SKM-1 (cell line): ENCODE results near the gene FRMD5.

Experiments
- DNase-seq: peaks from one replicate; lab custom pipeline; 2025; ENCODE audit not compliant: unreplicated experiment; lab: John Stamatoyannopoulos, UW

The FRMD5 gene

DNA sequence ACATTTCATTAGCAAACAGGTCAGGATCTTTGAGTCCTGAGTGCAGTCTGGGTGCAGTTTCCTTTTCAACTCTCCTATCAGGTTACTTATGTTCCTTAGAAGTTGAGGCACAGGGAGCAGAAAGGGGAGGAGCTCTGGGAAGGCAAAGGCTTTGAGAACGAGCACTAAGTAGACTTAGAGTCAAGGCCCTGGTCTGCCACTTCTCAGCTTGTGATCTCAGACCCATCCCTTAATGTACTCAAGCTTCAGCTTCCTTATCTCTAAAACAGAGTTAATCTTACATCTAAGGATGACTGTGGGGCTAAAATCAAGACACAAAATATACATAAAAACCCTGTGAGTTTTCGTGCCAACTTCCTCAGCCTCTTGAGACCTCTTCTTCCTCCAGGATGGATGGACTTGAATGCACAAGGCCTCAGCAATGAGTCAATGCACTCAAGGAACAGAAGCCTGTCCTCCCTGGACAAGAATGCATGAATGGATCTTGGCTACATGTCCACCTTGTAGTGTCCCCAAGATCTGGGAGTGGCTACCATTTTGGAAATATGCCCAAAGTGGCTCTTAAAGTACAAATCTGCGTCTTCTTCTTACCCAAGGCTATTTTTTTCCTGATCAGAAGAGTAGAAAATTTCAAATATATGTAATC, 263.2 kb downstream of the FRMD5 start:
- no peak for DNase-seq

DNA sequence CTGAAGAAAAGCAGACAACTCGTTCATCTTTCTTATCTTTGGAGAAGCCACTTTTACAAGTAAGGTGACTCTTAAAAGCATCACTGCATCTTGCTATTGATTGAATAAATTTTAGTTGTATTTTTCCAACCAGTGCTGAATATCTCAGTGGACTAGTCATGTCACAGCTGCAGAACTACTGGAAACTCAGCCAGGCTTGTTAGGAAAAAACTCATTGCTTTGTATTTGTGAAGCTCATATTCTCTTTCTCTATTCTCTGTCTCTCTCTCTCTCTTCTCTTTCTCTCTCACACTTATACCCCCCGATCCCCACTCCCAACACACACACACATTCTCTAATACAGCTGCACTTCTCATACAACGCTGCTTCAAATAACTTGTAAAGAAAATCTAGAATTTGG, 264.0 kb downstream of the FRMD5 start:
- DNase-seq = no peak

DNA sequence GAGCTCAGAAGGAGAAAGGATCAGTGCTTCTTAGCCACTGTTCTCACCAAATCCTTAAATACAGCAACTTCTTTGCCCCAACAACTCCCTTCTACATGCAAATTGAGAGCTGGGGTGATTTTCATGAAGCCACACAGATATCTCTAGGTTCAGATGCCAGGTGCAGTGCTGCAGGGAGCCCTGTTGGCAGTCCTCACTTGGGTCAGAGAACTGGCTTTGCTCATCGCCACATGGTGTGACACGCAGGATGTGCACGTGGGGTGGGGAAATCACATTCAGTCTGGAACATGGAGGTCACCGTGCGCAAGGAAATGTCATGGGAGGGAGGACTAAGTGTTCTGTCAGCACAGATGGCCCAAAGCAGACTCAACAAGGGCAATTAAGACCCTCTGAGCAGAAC, 264.5 kb downstream of the FRMD5 start:
- no peak for DNase-seq

DNA sequence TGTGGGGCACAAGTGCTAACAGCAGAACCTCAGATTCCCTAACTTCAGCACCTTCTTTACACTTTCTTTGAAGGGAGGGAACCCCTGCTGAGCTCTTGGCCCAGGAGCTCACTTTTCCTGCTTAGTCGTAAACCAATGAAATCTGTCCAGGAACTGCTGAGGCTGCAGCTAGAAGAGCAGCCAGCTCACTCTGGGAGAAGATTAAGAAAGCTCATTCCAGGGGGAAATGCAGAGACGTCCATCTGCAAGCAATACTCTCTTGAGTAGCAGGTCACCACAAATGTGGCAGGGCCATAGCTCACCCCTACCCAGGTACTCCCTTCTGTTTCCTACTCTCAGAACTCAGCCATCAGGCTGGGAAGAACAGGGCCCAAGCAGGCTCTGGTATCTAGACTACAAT, 265.0 kb downstream of the FRMD5 start:
- no peak for DNase-seq

DNA sequence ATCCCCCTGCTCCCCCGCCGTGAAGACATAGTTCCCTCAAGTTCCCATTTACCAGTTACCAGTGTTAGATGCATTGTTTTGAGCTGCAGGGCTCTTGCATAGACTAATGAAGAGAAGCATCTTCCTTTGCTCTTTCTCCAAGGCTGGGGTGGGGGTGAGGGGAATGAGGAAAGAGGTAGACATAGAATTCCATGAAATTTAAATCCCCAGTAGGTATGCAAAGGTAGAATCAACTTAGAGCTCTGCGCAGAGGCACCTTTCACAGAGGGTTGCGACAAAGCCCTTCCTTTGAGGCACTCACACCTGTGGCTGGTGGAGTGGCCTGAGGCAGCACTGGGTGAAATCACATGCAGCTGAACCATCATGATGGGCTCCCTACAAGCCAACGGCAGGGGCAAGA, 266.9 kb downstream of the FRMD5 start:
- no peak for DNase-seq

DNA sequence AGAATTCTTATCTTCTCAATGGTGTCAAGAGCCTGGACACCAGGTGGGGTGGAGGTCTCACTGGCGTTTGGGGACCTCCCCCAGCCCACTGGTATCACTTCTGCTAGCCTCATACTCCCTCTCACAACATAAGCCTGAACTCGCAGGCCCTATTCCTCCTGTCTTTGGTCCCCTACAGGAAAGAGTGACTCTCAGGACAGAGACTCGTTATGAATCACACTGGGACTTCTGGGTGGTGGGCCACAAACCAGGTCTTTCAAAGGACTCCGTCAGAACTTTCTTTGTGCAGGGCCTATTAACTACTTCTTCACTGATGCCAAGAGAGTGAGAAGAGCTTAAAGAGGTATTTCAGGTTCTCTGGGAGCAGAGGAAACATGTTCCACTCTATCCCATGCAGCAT, 267.9 kb downstream of the FRMD5 start:
- no peak for DNase-seq

DNA sequence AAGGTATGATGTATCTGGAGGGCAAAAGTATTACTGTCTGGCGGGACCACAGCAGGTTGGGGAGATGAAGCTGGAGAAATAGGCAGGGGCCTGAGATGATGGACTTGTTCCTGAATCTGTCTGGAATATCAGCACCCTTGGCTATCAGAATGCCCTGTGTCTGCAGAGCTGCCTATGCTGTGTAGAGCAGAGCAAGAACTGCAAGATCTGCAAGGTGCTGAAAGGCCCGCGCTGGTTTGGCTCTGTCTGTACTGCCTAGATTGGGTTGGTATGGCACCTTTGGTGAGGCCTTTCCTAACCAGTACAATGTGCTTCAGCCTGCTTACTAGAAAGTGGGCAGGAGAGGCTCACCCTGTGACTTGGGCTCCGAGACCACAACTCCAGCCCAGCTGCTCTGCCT, 271.5 kb downstream of the FRMD5 start:
- DNase-seq = no peak

DNA sequence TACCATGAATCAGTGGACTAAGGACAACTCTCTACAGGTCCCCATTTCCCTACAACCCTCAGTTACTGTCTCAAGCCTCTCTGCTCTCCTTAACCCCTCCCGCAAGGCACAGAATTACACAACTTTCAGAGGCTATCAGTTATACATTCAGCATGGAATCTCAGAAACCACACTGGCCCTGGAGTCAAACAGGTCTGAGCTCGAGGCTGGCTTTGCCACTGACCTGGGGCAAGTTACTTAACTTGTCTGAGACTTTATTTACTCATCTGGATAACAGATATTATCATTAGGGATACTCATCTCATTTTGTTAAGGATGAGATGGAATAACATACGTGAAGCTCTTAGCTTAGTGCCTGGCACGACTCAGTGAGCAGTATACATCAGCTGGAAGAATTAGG, 273.1 kb downstream of the FRMD5 start:
- no peak for DNase-seq

DNA sequence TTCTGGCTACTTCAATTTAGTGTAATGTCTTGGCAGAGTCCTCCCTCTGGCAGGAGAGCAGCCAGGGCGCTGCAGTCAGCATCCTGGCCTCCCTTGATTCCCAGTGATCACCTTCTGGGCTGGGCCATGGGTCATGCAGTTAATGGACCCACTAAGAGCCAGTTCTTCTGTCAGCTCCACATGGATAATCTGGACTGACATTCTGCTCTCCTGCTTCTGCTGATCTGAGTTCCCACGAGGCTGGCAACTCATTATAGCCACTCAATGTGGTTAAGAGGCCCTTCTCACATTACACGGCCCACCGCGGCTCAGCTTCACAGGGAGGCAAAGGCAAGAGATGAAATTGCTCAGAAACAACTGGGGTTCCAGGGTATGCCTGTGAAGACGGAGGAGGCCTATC, 274.3 kb downstream of the FRMD5 start:
- no peak for DNase-seq

DNA sequence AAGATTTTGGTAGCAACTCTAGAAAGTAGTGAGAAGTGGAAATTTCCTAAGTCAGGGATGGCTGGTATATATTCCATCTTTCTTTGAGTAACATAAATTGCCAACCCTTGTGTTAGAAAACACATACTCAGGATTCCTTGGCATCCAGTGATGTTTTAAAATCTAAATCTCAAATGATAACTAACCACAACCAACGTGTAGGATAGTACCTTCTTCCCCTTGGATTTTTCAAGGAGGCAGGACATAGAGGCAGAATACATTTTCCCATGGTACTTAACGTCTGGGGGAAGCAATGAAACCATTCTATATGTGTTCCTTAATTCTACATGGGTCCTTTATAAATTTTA, 274.8 kb downstream of the FRMD5 start:
- DNase-seq = no peak

DNA sequence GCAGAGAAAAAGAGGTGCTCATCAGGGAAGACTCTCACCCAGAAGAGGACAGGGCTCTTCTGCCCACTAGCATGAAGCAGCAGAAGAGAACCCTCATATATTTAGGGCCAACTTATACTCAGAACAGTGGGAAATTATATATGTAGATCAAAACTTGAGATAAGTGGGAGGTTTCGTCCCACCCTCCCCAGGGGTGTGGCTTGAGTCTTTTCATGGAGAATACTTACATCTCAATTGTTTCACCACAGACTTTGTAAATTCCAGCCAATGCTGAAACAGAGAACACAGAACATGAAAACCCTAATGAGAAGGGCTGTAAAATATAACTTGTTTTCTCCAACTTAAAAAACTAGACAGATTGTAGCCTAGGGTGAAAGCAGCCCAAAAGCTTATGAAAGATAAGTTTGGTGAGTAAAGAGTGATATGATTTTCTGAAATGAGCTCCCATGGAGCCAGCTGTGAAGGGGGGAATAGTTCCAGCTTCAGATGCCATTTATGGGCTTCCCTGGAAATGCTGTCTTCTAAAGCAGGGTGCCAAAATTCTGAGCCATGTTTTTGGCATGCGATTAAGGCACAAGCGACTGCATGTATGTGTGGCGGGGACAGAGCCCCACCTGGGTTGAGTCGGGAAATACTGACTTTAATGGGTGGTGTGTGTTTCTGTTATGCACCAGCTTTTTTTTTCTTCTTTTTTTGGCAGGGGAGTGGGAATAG, 275.4 kb downstream of the FRMD5 start:
- no peak for DNase-seq

DNA sequence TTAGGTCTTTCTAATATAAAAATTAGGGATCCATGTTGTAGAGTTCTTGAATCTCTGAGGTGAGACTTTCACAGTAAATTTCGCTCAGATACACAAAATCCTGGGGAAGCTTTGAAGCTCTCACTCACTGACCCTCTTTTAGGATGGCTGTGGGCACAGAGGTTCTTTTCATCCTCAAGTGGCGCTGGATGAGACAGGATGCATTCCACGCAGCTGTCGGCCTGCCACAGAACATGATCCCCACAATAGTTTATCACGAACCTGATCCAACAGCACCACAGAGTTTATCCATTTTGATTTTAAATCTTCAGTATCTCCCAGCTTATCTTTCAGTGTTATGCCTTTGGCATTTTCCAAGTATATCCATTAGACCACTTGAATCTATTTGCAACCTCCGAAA, 276.4 kb downstream of the FRMD5 start:
- no peak for DNase-seq

DNA sequence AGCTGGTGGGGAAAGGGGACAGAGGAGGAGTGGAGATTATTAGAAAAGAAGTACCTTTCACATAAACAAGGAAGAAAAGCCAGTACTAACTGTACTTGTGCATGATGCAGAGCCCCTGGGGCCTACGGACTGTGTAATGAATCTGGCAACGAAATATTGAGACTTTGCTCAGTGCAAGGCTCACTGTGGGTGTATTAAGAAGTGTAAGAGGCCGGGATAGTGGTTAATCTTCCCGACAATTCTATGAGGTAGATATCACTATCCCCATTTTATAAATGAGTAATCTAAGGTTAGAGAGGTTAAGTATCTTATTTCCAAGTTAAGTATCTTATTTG, 278.8 kb downstream of the FRMD5 start:
- no peak for DNase-seq

DNA sequence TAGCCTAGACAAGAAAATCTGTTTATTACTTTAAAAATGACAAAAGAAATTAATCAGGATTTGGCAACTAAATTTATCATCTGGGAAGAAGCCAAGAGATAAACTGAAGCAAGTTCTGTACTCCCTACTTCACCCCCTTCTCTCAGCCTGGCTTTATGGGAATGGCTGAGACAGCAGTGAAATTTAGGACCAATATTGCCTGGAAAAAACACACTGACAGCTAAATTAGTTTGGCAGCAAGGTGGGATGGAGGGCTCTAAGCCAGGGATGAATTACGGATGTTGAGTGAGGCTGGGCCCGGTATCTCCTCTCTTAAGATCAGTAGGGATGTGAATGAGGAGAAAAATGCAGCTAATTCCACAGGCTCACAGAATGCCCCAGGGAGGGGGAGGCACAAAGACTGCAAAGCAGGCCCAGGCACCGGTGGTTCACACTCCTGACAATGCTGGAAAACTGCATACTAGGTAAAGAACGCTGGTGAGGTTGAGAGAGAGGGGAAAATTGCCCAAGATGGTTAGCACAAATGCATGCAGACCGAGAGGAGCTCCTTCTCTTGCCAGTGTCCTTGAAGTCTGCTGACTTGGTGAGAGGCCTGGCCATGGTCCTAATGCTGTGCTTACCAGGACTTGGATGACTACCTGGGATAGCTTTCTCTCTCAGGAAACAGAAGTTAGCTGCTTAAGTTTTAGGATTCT, 279.3 kb downstream of the FRMD5 start:
- DNase-seq = no peak

DNA sequence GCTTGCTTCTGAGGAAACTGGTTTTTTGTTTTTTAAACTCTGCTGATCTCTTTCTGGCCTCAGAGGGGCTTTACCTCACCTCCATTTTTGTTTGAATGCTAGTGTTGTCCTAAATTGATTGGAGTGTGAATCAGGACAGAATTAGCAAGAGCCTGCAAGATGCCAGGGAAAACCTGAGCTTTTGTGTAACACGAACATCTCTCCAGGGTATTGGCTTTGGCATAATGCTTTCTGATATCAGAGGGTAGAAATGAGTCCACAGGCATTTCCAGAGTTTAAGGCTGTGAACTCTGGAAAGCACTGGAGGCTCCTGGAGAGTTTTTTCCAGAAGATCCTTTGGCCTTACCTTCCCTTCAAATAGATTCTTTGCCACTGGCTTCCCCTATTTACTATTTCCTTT, 281.1 kb downstream of the FRMD5 start:
- DNase-seq = no peak

DNA sequence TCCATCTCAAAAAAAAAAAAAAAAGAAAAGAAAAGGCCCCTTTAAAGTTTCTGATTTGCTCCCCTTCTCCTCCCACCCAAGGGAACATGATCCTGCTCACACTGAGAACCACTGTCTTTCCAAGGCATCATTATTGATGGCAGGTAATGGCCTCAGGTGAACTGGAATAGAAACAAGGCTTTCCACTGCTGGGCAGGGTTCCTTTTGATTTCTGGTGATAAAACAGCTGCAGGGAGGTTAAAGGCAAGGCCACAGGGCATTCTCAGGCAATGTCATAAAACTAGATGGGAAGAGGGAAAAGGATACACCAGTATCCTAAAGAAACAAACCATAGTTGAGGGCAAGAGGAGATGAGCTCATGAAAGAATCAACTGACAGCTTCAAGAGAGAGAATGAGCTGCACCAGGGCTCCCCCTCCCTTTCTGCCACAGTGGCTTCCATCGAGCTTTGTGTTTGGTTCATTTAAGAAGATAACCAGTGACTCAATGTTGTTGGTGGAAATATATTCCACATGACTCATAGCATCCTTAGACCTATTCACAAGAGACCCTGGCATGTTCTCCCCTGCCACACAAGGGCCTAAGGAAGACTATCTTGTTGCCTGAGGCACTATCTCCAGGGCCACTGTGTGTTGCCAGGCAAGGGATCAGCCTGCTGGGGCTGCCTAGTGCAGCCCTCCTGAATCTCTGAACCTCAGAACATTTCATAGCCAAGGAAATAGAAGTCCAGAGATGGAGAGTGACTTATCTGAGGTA, 281.9 kb downstream of the FRMD5 start:
- no peak for DNase-seq

DNA sequence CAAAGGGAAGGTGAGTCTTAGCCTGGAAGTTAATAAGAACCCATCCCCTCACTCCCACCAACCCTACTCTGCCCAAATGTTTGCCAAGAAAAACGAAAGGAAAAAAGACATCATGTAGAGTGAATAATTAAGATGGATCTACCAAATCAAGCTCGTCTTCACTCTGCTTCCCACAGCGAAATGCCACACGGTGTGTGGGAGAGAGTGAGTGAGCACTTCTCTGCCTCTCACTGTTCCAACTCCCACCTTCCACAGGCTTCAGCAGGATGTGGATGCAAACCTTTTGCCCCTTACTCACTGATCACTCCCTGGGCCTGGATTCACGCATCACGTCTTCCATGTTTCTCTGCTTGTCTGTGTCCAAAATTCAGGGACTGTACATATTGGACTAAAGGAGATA, 282.9 kb downstream of the FRMD5 start:
- no peak for DNase-seq

DNA sequence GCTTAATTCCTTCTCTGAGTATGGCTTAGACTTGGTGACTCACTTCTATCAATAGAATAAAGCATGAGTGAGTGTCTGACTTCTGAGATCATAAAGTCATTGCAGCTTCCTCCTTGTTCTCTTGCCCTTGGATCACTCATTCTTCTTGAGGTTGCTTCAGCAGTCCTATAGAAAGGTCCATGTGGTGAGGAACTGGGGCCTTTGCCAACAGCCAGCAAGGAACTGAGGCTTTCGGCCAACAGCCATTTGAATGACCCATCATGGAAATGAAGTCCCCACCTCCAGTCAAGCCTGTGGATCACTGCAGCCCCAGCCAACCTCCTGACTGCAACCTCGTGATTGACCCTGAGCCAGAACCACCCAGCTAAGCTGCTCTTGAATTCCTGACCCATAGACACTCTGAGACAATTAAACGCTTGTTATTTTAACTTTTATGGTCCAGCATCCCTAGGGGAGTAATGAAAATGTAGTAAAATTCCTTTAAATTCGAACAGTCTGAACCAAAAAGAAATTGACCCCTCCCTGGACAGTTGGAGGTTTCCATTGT, 283.8 kb downstream of the FRMD5 start:
- no peak for DNase-seq

DNA sequence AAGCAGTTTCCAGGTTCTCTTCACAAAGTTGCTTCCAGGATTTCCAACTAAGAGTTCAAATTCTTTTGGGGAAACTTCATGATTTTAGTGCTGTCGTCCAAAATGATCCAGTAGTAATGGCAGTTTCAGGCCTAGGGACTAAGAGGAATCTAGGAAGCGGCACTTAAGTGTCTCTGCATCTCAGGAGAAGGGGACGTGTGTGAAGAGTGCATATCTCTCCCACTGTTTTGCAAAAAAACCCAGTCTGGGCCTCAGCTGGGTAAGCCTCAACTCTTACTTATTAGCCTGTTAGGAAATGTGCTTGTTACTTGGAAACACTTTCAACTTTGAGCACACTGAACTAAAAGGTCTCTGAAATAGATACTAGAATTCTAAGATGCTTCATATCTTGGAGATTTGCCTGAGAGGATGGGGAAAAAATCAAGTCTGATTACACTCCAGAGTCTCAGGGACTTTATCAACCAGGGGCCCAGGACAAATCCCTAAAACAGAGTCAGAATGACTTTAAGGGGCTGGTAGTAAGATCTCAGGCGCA, 286.5 kb downstream of the FRMD5 start:
- DNase-seq = no peak

DNA sequence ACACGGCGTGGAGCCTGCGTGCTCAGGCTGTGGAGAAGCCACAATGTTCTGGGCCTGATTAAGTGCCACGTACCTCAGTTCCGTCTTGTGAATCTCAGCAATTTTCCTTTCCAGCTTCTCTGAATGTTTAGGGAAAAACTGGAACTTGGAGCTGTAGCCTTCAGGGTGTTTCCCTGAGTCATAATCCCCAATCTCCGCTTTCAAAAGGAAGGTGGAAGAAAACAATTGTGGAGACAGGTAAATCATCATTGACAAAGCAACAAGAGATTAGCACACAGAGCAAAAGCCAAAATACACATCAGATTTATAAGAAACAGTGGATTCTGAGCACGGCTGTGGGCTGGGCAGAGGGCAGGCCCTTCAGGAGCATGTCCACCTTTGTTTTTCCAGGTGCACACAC, 289.3 kb downstream of the FRMD5 start:
- no peak for DNase-seq

DNA sequence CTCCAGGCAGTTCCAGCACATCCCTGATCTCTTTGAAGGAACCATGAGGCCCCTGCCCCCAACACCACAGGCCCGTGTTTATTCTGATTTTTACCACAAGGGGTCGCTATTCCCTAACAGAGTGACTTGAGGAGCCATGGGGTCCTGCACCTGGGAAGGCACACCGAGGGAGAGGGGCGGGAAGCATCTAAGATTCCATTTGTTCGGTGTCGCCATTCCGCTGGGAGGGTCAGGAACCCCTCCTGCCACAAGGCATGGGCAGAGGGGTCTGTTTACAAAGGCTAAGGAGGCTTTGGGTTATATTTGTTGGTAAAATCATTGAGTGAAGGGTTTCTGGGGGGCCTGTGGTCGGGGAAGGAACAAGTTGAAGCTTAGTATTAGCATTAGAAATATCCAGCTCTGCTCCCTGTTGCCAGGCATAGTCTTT, 291.2 kb downstream of the FRMD5 start:
- peak; percentile 40 for DNase-seq
